Naive thymus-derived CD4-positive, alpha-beta T cell (primary cell): ENCODE data around the gene TMC8. TPM values are rescaled to one million over a fixed set of nuclear protein-coding genes. Genes with fewer than 3 reads are reported as not detected.

Experiments used
- ATAC-seq: fragments of 150-1000 bp; cut with Tn5 transposase; 2 replicates; pipeline ENCODE4 v1.10.0; 2021; ENCODE audit warnings: mild to moderate bottlenecking, moderate library complexity
- CTCF ChIA-PET: fragments of 350-600 bp; sonication (Branson Sonifier 250); formaldehyde crosslinking; loops from one replicate; lab custom pipeline; 2021; ENCODE audit warnings: antibody characterized with exemption; lab: Charles Lee
- POLR2A ChIA-PET: fragments of 350-600 bp; sonication (Branson Sonifier 250); formaldehyde crosslinking; loops from one replicate; lab custom pipeline; 2021; ENCODE audit warnings: antibody characterized with exemption, inconsistent platforms; lab: Charles Lee
- DNase-seq, 9 donors: peaks; one replicate each; pipeline versions ENCODE4 v3.0.0 to v3.0.0-alpha.2; 2020 to 2022; ENCODE audit warnings: mixed read lengths in 1 of 9
- H3K27ac ChIP-seq: one replicate; pipeline ENCODE4 v1.7.0; 2013; ENCODE audit warnings: mild to moderate bottlenecking, low read depth, low read length, moderate library complexity
- H3K27me3 ChIP-seq, 2 donors: one replicate each; pipeline ENCODE4 v1.7.0; 2013; ENCODE audit warnings: low read length in 2 of 2, mild to moderate bottlenecking in 2 of 2, moderate library complexity in 2 of 2; ENCODE audit not compliant: control insufficient read depth in 2 of 2, insufficient read depth in 2 of 2
- H3K36me3 ChIP-seq, 3 experiments: 1 replicate in 2 of 3; 2 replicates in 1 of 3; pipeline ENCODE4 v1.7.0; 2013; ENCODE audit warnings: low read length in 3 of 3, mild to moderate bottlenecking in 3 of 3, moderate library complexity in 1 of 3; ENCODE audit not compliant: insufficient read depth in 3 of 3, control insufficient read depth in 2 of 3
- H3K4me1 ChIP-seq, 2 donors: one replicate each; pipeline ENCODE4 v1.7.0; 2013; ENCODE audit warnings: low read length in 2 of 2, mild to moderate bottlenecking in 2 of 2, moderate library complexity in 1 of 2; ENCODE audit not compliant: control insufficient read depth in 2 of 2, insufficient read depth in 2 of 2
- H3K4me3 ChIP-seq: 2 replicates; pipeline ENCODE4 v1.7.0; 2013; ENCODE audit warnings: mild to moderate bottlenecking, low read length
- H3K9me3 ChIP-seq, 3 experiments: 1 replicate in 2 of 3; 2 replicates in 1 of 3; pipeline ENCODE4 v1.7.0; 2013; ENCODE audit warnings: low read length in 3 of 3; ENCODE audit not compliant: control insufficient read depth in 2 of 3
- H3K27ac Mint-ChIP-seq, 9 donors: one replicate each; pipeline ENCODE4 v1.8.0; 2020 to 2022; ENCODE audit warnings: mixed read lengths in 9 of 9, mild to moderate bottlenecking in 8 of 9, moderate library complexity in 5 of 9, inconsistent platforms in 2 of 9
- H3K27me3 Mint-ChIP-seq, 5 donors: one replicate each; pipeline ENCODE4 v1.8.0; 2021 to 2022; ENCODE audit warnings: mixed read lengths in 5 of 5, mild to moderate bottlenecking in 1 of 5
- H3K36me3 Mint-ChIP-seq, 5 donors: one replicate each; pipeline ENCODE4 v1.8.0; 2020 to 2022; ENCODE audit warnings: mixed read lengths in 5 of 5, mild to moderate bottlenecking in 3 of 5, inconsistent platforms in 1 of 5
- H3K4me1 Mint-ChIP-seq, 7 donors: one replicate each; pipeline ENCODE4 v1.8.0; 2020 to 2022; ENCODE audit warnings: mixed read lengths in 7 of 7, mild to moderate bottlenecking in 3 of 7, inconsistent platforms in 1 of 7
- H3K4me3 Mint-ChIP-seq, 10 donors: one replicate each; pipeline ENCODE4 v1.8.0; 2020 to 2022; ENCODE audit warnings: mild to moderate bottlenecking in 10 of 10, mixed read lengths in 10 of 10, moderate library complexity in 6 of 10, inconsistent platforms in 2 of 10
- H3K9me3 Mint-ChIP-seq, 11 donors: one replicate each; pipeline ENCODE4 v1.8.0; 2020 to 2022; ENCODE audit warnings: mixed read lengths in 11 of 11, mild to moderate bottlenecking in 4 of 11, inconsistent platforms in 1 of 11, moderate library complexity in 1 of 11
- intact Hi-C, 2 donors: fragments of 100-400 bp; cut with micrococcal nuclease; formaldehyde crosslinking; loops; one replicate each; pipeline ENCODE4 v1.15.1; 2023
- polyA plus RNA-seq, 2 donors: library from polyadenylated mRNA; unstranded; fragments of 300-500 nt; fragmentation: Illumina TruSeq; gene quantifications; one replicate each; pipeline ENCODE4 v1.2.3, GENCODE V29; 2021
- total RNA-seq, 6 experiments: library from RNA in 5 of 6; stranded (reverse) in 5 of 6; gene quantifications; 1 replicate in 5 of 6; 2 replicates in 1 of 6; pipeline ENCODE4 v1.2.3 and lab custom pipeline; 2021 to 2026

TMC8 gene
- total and polyA plus RNA-seq, 7 experiments from 2014 or later = 94.4 to 593 (median 492) TPM

- ChIA-PET CTCF (interaction anchor here (0.8 to 1.1 kb wide), 2 partner anchors 32 to 85 kb away, joined by 5 read pairs; no protein-coding TSS in a partner anchor), POLR2A (interaction anchor here (0.7 to 27.3 kb wide), 8 partner anchors 8 to 43 kb away, joined by 3 to 898 read pairs (median 4); partner anchors contain the start of genes AFMID, TK1, TMC6 and TMC8)
- H3K27ac Mint-ChIP-seq = peak overlapping the region in 7 of 9 donors; percentile 44 to 88 (median 78)
- H3K27me3 ChIP-seq = no peaks in the 10 kb centered on the region
- peaks cover 9 to 41% of the 10 kb centered on the region in 2 donors for H3K4me1 ChIP-seq
- ATAC-seq (no peak), DNase-seq (no peak)
- intact Hi-C loops = loop anchor here in 1 of 2 donors (10.0 kb wide), 1 partner anchor 71 kb away; the partner anchor contains the start of gene BIRC5
- peaks cover 0 to 13% (median 4%) of the 10 kb centered on the region in 5 donors for H3K36me3 Mint-ChIP-seq
- peaks cover 0 to 18% (median 0%) of the 10 kb centered on the region in 3 experiments for H3K36me3 ChIP-seq
- peaks cover 0 to 4% (median 0%) of the 10 kb centered on the region in 5 donors for H3K27me3 Mint-ChIP-seq
- no peaks in the 10 kb centered on the region for H3K9me3 ChIP-seq
- H3K9me3 Mint-ChIP-seq = peaks cover 0 to 3% (median 0%) of the 10 kb centered on the region in 11 donors
- peaks cover 30 to 58% (median 54%) of the 10 kb centered on the region in 7 donors for H3K4me1 Mint-ChIP-seq
- peak overlapping the region in 2 of 10 donors; percentile 11 to 14 for H3K4me3 Mint-ChIP-seq
- H3K4me3 ChIP-seq = no peak overlapping the region
- H3K27ac ChIP-seq = peak overlapping the region; percentile 37
These were observed 13.7 kb downstream of the TMC8 start for GRCh38 chr17:78144147-78144719.

- Mint-ChIP-seq H3K27me3 (peaks cover 0 to 4% (median 0%) of the 10 kb centered on the region in 5 donors), H3K4me3 (peak overlapping the region in 1 of 10 donors; percentile 14), H3K4me1 (peaks cover 27 to 52% (median 49%) of the 10 kb centered on the region in 7 donors), H3K9me3 (peaks cover 0 to 3% (median 0%) of the 10 kb centered on the region in 11 donors), H3K27ac (peak overlapping the region in 3 of 9 donors; percentile 76 to 88 (median 80)), H3K36me3 (peaks cover 0 to 10% (median 3%) of the 10 kb centered on the region in 5 donors)
- ATAC-seq (no peak), DNase-seq (no peak)
- peaks cover 8 to 37% of the 10 kb centered on the region in 2 donors for H3K4me1 ChIP-seq
- peaks cover 0 to 18% (median 0%) of the 10 kb centered on the region in 3 experiments for H3K36me3 ChIP-seq
- H3K4me3 ChIP-seq = no peak overlapping the region
- no peak overlapping the region for H3K27ac ChIP-seq
- intact Hi-C loops = loop anchor here in 1 of 2 donors (10.0 kb wide), 1 partner anchor 70 kb away; the partner anchor contains the start of gene BIRC5
- ChIA-PET POLR2A (interaction anchor here (0.7 to 27.3 kb wide), 6 partner anchors 7 to 42 kb away, joined by 3 to 898 read pairs (median 4); partner anchors contain the start of genes AFMID, TK1, TMC6 and TMC8), CTCF (interaction anchor here (0.8 to 1.1 kb wide), 2 partner anchors 32 to 86 kb away, joined by 5 read pairs; no protein-coding TSS in a partner anchor)
- H3K9me3 ChIP-seq = no peaks in the 10 kb centered on the region
- no peaks in the 10 kb centered on the region for H3K27me3 ChIP-seq
These were observed 14.4 kb downstream of the TMC8 start for GRCh38 chr17:78144736-78145641.

GRCh38 chr17:78146471-78146869, 15.9 kb downstream of the TMC8 start:
- intact Hi-C loops = loop anchor here in 1 of 2 donors (10.0 kb wide), 1 partner anchor 68 kb away; the partner anchor contains the start of gene BIRC5
- Mint-ChIP-seq H3K4me3 (no peak overlapping the region), H3K4me1 (peaks cover 20 to 42% (median 39%) of the 10 kb centered on the region in 7 donors), H3K27ac (peak overlapping the region in 3 of 9 donors; percentile 11 to 54 (median 38)), H3K9me3 (no peaks in the 10 kb centered on the region), H3K27me3 (peaks cover 0 to 4% (median 0%) of the 10 kb centered on the region in 5 donors), H3K36me3 (peaks cover 0 to 6% (median 0%) of the 10 kb centered on the region in 5 donors)
- POLR2A ChIA-PET = interaction anchor here (0.6 to 27.0 kb wide), 5 partner anchors 17 to 33 kb away, joined by 3 to 898 read pairs (median 5); partner anchors contain the start of genes SYNGR2, TMC6 and TMC8
- Histone ChIP-seq H3K4me1 (peaks cover 0 to 26% of the 10 kb centered on the region in 2 donors), H3K27ac (no peak overlapping the region), H3K27me3 (no peaks in the 10 kb centered on the region), H3K9me3 (no peaks in the 10 kb centered on the region), H3K4me3 (no peak overlapping the region), H3K36me3 (peaks cover 0 to 14% (median 0%) of the 10 kb centered on the region in 3 experiments)
- DNase-seq (no peak), ATAC-seq (no peak)
- CTCF ChIA-PET = interaction anchor here (0.6 kb wide), 1 partner anchor 145 kb away, joined by 4 read pairs; no protein-coding TSS in a partner anchor

GRCh38 chr17:78146881-78147280, 16.3 kb downstream of the TMC8 start:
- CTCF ChIA-PET = no interaction called here
- intact Hi-C loops = loop anchor here in 1 of 2 donors (10.0 kb wide), 1 partner anchor 68 kb away; the partner anchor contains the start of gene BIRC5
- Mint-ChIP-seq H3K36me3 (peaks cover 0 to 6% (median 0%) of the 10 kb centered on the region in 5 donors), H3K27ac (peak overlapping the region in 6 of 9 donors; percentile 14 to 87 (median 46)), H3K4me1 (peaks cover 19 to 42% (median 38%) of the 10 kb centered on the region in 7 donors), H3K9me3 (no peaks in the 10 kb centered on the region), H3K27me3 (peaks cover 0 to 4% (median 0%) of the 10 kb centered on the region in 5 donors), H3K4me3 (no peak overlapping the region)
- ATAC-seq (no peak), DNase-seq (no peak)
- Histone ChIP-seq H3K4me1 (peaks cover 0 to 22% of the 10 kb centered on the region in 2 donors), H3K27ac (no peak overlapping the region), H3K36me3 (peaks cover 0 to 10% (median 0%) of the 10 kb centered on the region in 3 experiments), H3K9me3 (no peaks in the 10 kb centered on the region), H3K27me3 (no peaks in the 10 kb centered on the region), H3K4me3 (no peak overlapping the region)
- POLR2A ChIA-PET = interaction anchor here (0.6 to 27.0 kb wide), 5 partner anchors 17 to 34 kb away, joined by 3 to 898 read pairs (median 5); partner anchors contain the start of genes SYNGR2, TMC6 and TMC8

GRCh38 chr17:78147315-78147998, 16.9 kb downstream of the TMC8 start:
- intact Hi-C loops = loop anchor here in 1 of 2 donors (10.0 kb wide), 1 partner anchor 67 kb away; the partner anchor contains the start of gene BIRC5
- Histone ChIP-seq H3K27me3 (no peaks in the 10 kb centered on the region), H3K36me3 (peaks cover 0 to 4% (median 0%) of the 10 kb centered on the region in 3 experiments), H3K27ac (peak overlapping the region; percentile 25), H3K4me1 (peaks cover 0 to 16% of the 10 kb centered on the region in 2 donors), H3K9me3 (no peaks in the 10 kb centered on the region), H3K4me3 (no peak overlapping the region)
- H3K36me3 Mint-ChIP-seq = peaks cover 0 to 4% (median 0%) of the 10 kb centered on the region in 5 donors
- H3K4me3 Mint-ChIP-seq = peak overlapping the region in 4 of 10 donors; percentile 5 to 46 (median 18)
- DNase-seq (peak in 4 of 9 donors; percentile 30 to 44 (median 36)), ATAC-seq (peak; percentile 74)
- POLR2A ChIA-PET = interaction anchor here (0.6 to 27.0 kb wide), 5 partner anchors 18 to 34 kb away, joined by 3 to 898 read pairs (median 5); partner anchors contain the start of genes SYNGR2, TMC6 and TMC8
- H3K9me3 Mint-ChIP-seq = no peaks in the 10 kb centered on the region
- H3K27ac Mint-ChIP-seq = peak overlapping the region; percentile 3 to 87 (median 64)
- CTCF ChIA-PET = interaction anchor here (0.6 to 2.9 kb wide), 3 partner anchors 27 to 60 kb away, joined by 3 to 13 read pairs (median 3); no protein-coding TSS in a partner anchor
- peaks cover 0 to 4% (median 0%) of the 10 kb centered on the region in 5 donors for H3K27me3 Mint-ChIP-seq
- peaks cover 15 to 37% (median 32%) of the 10 kb centered on the region in 7 donors for H3K4me1 Mint-ChIP-seq
